Liver (tissue), 9 donors: ENCODE results near the gene FUCA2. TPM values are rescaled to one million over a fixed set of nuclear protein-coding genes. Genes with fewer than 3 reads are reported as not detected.
"Not testable (repeated sequence)": the region's sequence is repeated elsewhere in the genome, so short reads cannot be mapped to it uniquely, and the experiment has no call there.

Experiments used
- DNase-seq: peaks from one replicate; pipeline ENCODE4 v3.0.0-alpha.2; 2017; ENCODE audit warnings: low spot score
- H3K27ac ChIP-seq, 2 donors: one replicate each; pipeline ENCODE4 v1.7.0; 2013; ENCODE audit warnings: inconsistent platforms in 2 of 2, low read length in 2 of 2, control low read depth in 1 of 2, low read depth in 1 of 2, mild to moderate bottlenecking in 1 of 2
- H3K27me3 ChIP-seq, 4 donors: one replicate each; pipeline versions ENCODE4 v1.6.1 to v1.7.0; 2013; ENCODE audit warnings: low read length in 3 of 4, inconsistent platforms in 1 of 4, mild to moderate bottlenecking in 1 of 4, moderate library complexity in 1 of 4; ENCODE audit not compliant: control insufficient read depth in 4 of 4, insufficient read depth in 4 of 4
- H3K36me3 ChIP-seq, 4 donors: one replicate each; pipeline versions ENCODE4 v1.6.1 to v1.7.0; 2013; ENCODE audit warnings: low read length in 3 of 4, mild to moderate bottlenecking in 3 of 4, low read depth in 1 of 4, moderate library complexity in 1 of 4; ENCODE audit not compliant: control insufficient read depth in 4 of 4, insufficient read depth in 3 of 4
- H3K4me1 ChIP-seq, 4 donors: one replicate each; pipeline versions ENCODE4 v1.6.1 to v1.7.0; 2013; ENCODE audit warnings: low read length in 3 of 4, mild to moderate bottlenecking in 3 of 4, moderate library complexity in 1 of 4; ENCODE audit not compliant: control insufficient read depth in 4 of 4, insufficient read depth in 4 of 4
- H3K4me3 ChIP-seq, 3 donors: one replicate each; pipeline versions ENCODE4 v1.6.1 to v1.7.0; 2013; ENCODE audit warnings: low read length in 3 of 3, control low read depth in 1 of 3, low read depth in 1 of 3, mild to moderate bottlenecking in 1 of 3
- H3K9ac ChIP-seq, 2 donors: one replicate each; pipeline ENCODE4 v1.7.0; 2013; ENCODE audit warnings: low read length in 2 of 2, mild to moderate bottlenecking in 2 of 2, moderate library complexity in 2 of 2, control low read depth in 1 of 2, low read depth in 1 of 2
- H3K9me3 ChIP-seq, 4 donors: one replicate each; pipeline versions ENCODE4 v1.6.1 to v1.7.0; 2013; ENCODE audit warnings: low read length in 3 of 4; ENCODE audit not compliant: control insufficient read depth in 4 of 4
- CTCF ChIP-seq: fragments of 150-350 bp; IDR thresholded peaks from 2 replicates; pipeline ENCODE4 v1.5.1; 2017; ENCODE audit warnings: improper control_type of control experiment, low read depth, low read length; ENCODE audit not compliant: missing input control
- EGR1 ChIP-seq, 2 donors: IDR thresholded peaks; 2 replicates each; pipeline ENCODE4 v1.6.1; 2016 to 2018; ENCODE audit warnings: antibody characterized with exemption in 2 of 2, low read depth in 2 of 2
- FOXA1 ChIP-seq: IDR thresholded peaks from 2 replicates; pipeline ENCODE4 v1.6.1; 2016; ENCODE audit warnings: antibody characterized with exemption
- FOXA2 ChIP-seq: IDR thresholded peaks from 2 replicates; pipeline ENCODE4 v1.6.1; 2016; ENCODE audit warnings: antibody characterized with exemption
- GABPA ChIP-seq, 2 donors: IDR thresholded peaks in 1 of 2; conservative IDR thresholded peaks in 1 of 2; 2 replicates each; pipeline ENCODE4 v1.6.1; 2016; ENCODE audit warnings: antibody characterized with exemption in 2 of 2, mild to moderate bottlenecking in 1 of 2, moderate library complexity in 1 of 2
- HNF4A ChIP-seq, 2 donors: conservative IDR thresholded peaks; 2 replicates each; pipeline ENCODE4 v1.6.1; 2016; ENCODE audit warnings: antibody characterized with exemption in 2 of 2, mild to moderate bottlenecking in 2 of 2
- HNF4G ChIP-seq: IDR thresholded peaks from 2 replicates; pipeline ENCODE4 v1.6.1; 2016; ENCODE audit warnings: antibody characterized with exemption
- JUND ChIP-seq, 2 donors: IDR thresholded peaks; 2 replicates each; pipeline ENCODE4 v1.6.1; 2016; ENCODE audit warnings: antibody characterized with exemption in 2 of 2
- NR2F2 ChIP-seq: IDR thresholded peaks from 2 replicates; pipeline ENCODE4 v1.6.1; 2016; ENCODE audit warnings: antibody characterized with exemption
- RAD21 ChIP-seq, 2 donors: IDR thresholded peaks; 2 replicates each; pipeline ENCODE4 v1.6.1; 2016; ENCODE audit warnings: antibody characterized with exemption in 2 of 2, mild to moderate bottlenecking in 2 of 2
- RXRA ChIP-seq, 2 donors: IDR thresholded peaks; 2 replicates each; pipeline ENCODE4 v1.6.1; 2017 to 2018; ENCODE audit warnings: antibody characterized with exemption in 2 of 2, mild to moderate bottlenecking in 1 of 2
- SP1 ChIP-seq: IDR thresholded peaks from 2 replicates; pipeline ENCODE4 v1.6.1; 2018; ENCODE audit warnings: antibody characterized with exemption, mild to moderate bottlenecking
- TAF1 ChIP-seq: conservative IDR thresholded peaks from 2 replicates; pipeline ENCODE4 v1.6.1; 2016; ENCODE audit warnings: antibody characterized with exemption, mild to moderate bottlenecking
- YY1 ChIP-seq: IDR thresholded peaks from 2 replicates; pipeline ENCODE4 v1.6.1; 2016; ENCODE audit warnings: antibody characterized with exemption, mild to moderate bottlenecking
- WGBS: extraction: QIAGEN DNeasy Blood & Tissue Kit; methylation state at CpG from one replicate; pipeline ENCODE4 v1.1.7; 2013; 5-methylcytosine and 5-hydroxymethylcytosine counted together
- polyA plus RNA-seq, 2 donors: library from polyadenylated mRNA; stranded (reverse) in 1 of 2; unstranded in 1 of 2; fragments of 200-250 nt in 1 of 2; fragments of >200 nt in 1 of 2; fragmentation: Nextera tagmentation in 1 of 2; extraction: Ambion mirVana in 1 of 2; gene quantifications; one replicate each; pipeline versions ENCODE4 v1.2.1 to v1.2.3, GENCODE V29; 2013 to 2015
- total RNA-seq, 2 donors: library from RNA; depleted of rRNA; stranded (reverse); fragments of >200 nt; gene quantifications; one replicate each; pipeline ENCODE4 v1.2.3, GENCODE V29; 2014
- TF ChIP-seq, protein P1 (sequence below): IDR thresholded peaks from 2 replicates; pipeline ENCODE4 v1.6.1; 2016; ENCODE audit warnings: antibody characterized with exemption, mild to moderate bottlenecking
- TF ChIP-seq, protein P2 (sequence below): IDR thresholded peaks from 2 replicates; pipeline ENCODE4 v1.6.1; 2016; ENCODE audit warnings: antibody characterized with exemption
- TF ChIP-seq, protein P3 (sequence below): IDR thresholded peaks from 2 replicates; pipeline ENCODE4 v1.6.1; 2016; ENCODE audit warnings: antibody characterized with exemption
- TF ChIP-seq, protein P4 (sequence below): IDR thresholded peaks from 2 replicates; pipeline ENCODE4 v1.6.1; 2016; ENCODE audit warnings: antibody characterized with exemption
- donor health status: healthy.
- donor health status: healthy.
- donor health status: healthy.
- donor health status: healthy.
- donor health status: healthy.

FUCA2 gene
- total and polyA plus RNA-seq, 4 donors = 22.4 to 44.5 (median 35.1) TPM

DNA sequence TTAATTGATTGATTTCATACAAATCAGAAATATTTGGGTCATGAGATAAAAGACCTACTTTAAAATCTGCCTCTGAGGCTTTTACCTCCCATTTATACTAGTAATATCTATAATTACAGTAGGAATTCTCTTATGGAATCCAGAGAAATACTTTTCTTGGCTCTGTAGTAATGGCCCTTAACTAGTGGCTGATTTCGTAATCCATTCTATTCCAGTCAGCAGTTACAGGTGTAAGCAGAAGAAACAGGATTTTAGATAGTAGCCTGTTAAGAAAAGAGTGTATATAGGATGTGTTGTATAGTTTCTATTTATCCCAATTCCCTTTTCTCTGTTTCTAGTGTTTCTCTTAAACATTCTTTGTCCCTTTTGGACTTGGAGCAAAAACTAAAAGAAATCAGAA lies 39.7 kb downstream of the FUCA2 start:
- Histone ChIP-seq H3K9ac (no peak overlapping the region), H3K36me3 (peaks cover 2 to 24% (median 13%) of the 10 kb centered on the region in 4 donors), H3K4me3 (no peak overlapping the region), H3K27ac (no peak overlapping the region), H3K4me1 (no peaks in the 10 kb centered on the region), H3K27me3 (no peaks in the 10 kb centered on the region), H3K9me3 (no peaks in the 10 kb centered on the region)
- WGBS = 42% methylated on average over 1 of the region's 1 CpG
- DNase-seq = no peak
- no peak for TF ChIP-seq EGR1 (IDR thresholded peaks at IDR 0.05; ENCODE audit: low read depth in 2 of 2)
- no peak for TF ChIP-seq RXRA (IDR thresholded peaks at IDR 0.05)
- TF ChIP-seq SP1 = no peak
- TF ChIP-seq YY1 = no peak
- TF ChIP-seq, protein P1, sequence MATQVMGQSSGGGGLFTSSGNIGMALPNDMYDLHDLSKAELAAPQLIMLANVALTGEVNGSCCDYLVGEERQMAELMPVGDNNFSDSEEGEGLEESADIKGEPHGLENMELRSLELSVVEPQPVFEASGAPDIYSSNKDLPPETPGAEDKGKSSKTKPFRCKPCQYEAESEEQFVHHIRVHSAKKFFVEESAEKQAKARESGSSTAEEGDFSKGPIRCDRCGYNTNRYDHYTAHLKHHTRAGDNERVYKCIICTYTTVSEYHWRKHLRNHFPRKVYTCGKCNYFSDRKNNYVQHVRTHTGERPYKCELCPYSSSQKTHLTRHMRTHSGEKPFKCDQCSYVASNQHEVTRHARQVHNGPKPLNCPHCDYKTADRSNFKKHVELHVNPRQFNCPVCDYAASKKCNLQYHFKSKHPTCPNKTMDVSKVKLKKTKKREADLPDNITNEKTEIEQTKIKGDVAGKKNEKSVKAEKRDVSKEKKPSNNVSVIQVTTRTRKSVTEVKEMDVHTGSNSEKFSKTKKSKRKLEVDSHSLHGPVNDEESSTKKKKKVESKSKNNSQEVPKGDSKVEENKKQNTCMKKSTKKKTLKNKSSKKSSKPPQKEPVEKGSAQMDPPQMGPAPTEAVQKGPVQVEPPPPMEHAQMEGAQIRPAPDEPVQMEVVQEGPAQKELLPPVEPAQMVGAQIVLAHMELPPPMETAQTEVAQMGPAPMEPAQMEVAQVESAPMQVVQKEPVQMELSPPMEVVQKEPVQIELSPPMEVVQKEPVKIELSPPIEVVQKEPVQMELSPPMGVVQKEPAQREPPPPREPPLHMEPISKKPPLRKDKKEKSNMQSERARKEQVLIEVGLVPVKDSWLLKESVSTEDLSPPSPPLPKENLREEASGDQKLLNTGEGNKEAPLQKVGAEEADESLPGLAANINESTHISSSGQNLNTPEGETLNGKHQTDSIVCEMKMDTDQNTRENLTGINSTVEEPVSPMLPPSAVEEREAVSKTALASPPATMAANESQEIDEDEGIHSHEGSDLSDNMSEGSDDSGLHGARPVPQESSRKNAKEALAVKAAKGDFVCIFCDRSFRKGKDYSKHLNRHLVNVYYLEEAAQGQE = no peak
- TF ChIP-seq, protein P2, sequence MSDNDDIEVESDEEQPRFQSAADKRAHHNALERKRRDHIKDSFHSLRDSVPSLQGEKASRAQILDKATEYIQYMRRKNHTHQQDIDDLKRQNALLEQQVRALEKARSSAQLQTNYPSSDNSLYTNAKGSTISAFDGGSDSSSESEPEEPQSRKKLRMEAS = no peak
- TF ChIP-seq RAD21 (IDR thresholded peaks at IDR 0.05) = no peak
- no peak for TF ChIP-seq FOXA2
- no peak for TF ChIP-seq HNF4A (conservative IDR thresholded peaks at IDR 0.05)
- no peak for TF ChIP-seq HNF4G
- TF ChIP-seq, protein P3, sequence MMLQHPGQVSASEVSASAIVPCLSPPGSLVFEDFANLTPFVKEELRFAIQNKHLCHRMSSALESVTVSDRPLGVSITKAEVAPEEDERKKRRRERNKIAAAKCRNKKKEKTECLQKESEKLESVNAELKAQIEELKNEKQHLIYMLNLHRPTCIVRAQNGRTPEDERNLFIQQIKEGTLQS = no peak
- no peak for TF ChIP-seq CTCF
- no peak for TF ChIP-seq TAF1
- TF ChIP-seq, protein P4, sequence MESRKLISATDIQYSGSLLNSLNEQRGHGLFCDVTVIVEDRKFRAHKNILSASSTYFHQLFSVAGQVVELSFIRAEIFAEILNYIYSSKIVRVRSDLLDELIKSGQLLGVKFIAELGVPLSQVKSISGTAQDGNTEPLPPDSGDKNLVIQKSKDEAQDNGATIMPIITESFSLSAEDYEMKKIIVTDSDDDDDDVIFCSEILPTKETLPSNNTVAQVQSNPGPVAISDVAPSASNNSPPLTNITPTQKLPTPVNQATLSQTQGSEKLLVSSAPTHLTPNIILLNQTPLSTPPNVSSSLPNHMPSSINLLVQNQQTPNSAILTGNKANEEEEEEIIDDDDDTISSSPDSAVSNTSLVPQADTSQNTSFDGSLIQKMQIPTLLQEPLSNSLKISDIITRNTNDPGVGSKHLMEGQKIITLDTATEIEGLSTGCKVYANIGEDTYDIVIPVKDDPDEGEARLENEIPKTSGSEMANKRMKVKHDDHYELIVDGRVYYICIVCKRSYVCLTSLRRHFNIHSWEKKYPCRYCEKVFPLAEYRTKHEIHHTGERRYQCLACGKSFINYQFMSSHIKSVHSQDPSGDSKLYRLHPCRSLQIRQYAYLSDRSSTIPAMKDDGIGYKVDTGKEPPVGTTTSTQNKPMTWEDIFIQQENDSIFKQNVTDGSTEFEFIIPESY = no peak
- no peak for TF ChIP-seq JUND (IDR thresholded peaks at IDR 0.05)
- TF ChIP-seq GABPA (IDR thresholded peaks at IDR 0.05 in 1 of 2, conservative IDR thresholded peaks at IDR 0.05 in 1 of 2) = no peak
- no peak for TF ChIP-seq FOXA1
- no peak for TF ChIP-seq NR2F2

DNA sequence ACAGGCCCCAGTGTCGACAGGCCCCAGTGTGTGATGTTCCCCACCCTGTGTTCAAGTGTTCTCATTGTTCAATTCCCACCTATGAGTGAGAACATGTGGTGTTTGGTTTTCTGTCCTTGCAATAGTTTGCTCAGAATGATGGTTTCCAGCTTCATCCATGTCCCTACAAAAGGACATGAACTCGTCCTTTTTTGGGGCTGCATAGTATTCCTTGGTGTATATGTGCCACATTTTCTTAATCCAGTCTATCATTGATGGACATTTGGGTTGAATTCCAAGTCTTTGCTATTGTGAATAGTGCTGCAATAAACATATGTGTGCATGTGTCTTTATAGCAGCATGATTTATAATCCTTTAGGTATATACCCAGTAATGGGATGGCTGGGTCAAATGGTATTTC lies 42.7 kb downstream of the FUCA2 start:
- H3K4me3 ChIP-seq, H3K4me1 ChIP-seq, H3K9me3 ChIP-seq, H3K9ac ChIP-seq, H3K27ac ChIP-seq, DNase-seq, H3K27me3 ChIP-seq: not testable (repeated sequence)
- 94% methylated on average over 2 of the region's 2 CpGs for WGBS
- peaks cover 2 to 23% (median 7%) of the 10 kb centered on the region in 4 donors for H3K36me3 ChIP-seq
